ENCODE measurements around the gene EIF2A. TPM values are rescaled to one million over a fixed set of nuclear protein-coding genes. Genes with fewer than 3 reads are reported as not detected.
"Not testable (repeated sequence)": the region's sequence is repeated elsewhere in the genome, so short reads cannot be mapped to it uniquely, and the experiment has no call there.

EIF2A gene
- polyA plus RNA-seq, 1 donor, result 134 TPM

GRCh38 chr3:150599611-150600297 lies 53.2 kb downstream of the EIF2A start:
- H3K4me3 ChIP-seq (ENCODE audit: low read length), result no peak overlapping the region
- no peak for DNase-seq
- H3K27me3 ChIP-seq (ENCODE audit: control insufficient read depth, insufficient read depth, low read length), result no peaks in the 10 kb centered on the region
- no peaks in the 10 kb centered on the region for H3K9me3 ChIP-seq (ENCODE audit: control insufficient read depth, low read depth, low read length)
- WGBS (ENCODE audit: insufficient coverage, low lambda C conversion rate), result 0% methylated on average over 1 of the region's 4 CpGs
- H3K36me3 ChIP-seq (ENCODE audit: control insufficient read depth, insufficient read depth, low read length), result no peaks in the 10 kb centered on the region
- H3K4me1 ChIP-seq (ENCODE audit: control insufficient read depth, insufficient read depth, low read length), result peaks cover 2% of the 10 kb centered on the region
- H3K27ac ChIP-seq (ENCODE audit: low read length), result no peak overlapping the region

GRCh38 chr3:150600647-150601530 lies 54.3 kb downstream of the EIF2A start:
- DNase-seq; H3K36me3 ChIP-seq (ENCODE audit: control insufficient read depth, insufficient read depth, low read length); H3K27ac ChIP-seq (ENCODE audit: low read length); H3K9me3 ChIP-seq (ENCODE audit: control insufficient read depth, low read depth, low read length); H3K4me3 ChIP-seq (ENCODE audit: low read length); H3K27me3 ChIP-seq (ENCODE audit: control insufficient read depth, insufficient read depth, low read length); H3K4me1 ChIP-seq (ENCODE audit: control insufficient read depth, insufficient read depth, low read length): not testable (repeated sequence)
- 100% methylated on average over 3 of the region's 13 CpGs for WGBS (ENCODE audit: insufficient coverage, low lambda C conversion rate)

GRCh38 chr3:150602426-150603152 lies 56.0 kb downstream of the EIF2A start:
- Histone ChIP-seq H3K9me3 (ENCODE audit: control insufficient read depth, low read depth, low read length) (no peaks in the 10 kb centered on the region), H3K27ac (ENCODE audit: low read length) (peak overlapping the region; percentile 96), H3K4me1 (ENCODE audit: control insufficient read depth, insufficient read depth, low read length) (peaks cover 4% of the 10 kb centered on the region), H3K27me3 (ENCODE audit: control insufficient read depth, insufficient read depth, low read length) (no peaks in the 10 kb centered on the region), H3K4me3 (ENCODE audit: low read length) (peak overlapping the region; percentile 88), H3K36me3 (ENCODE audit: control insufficient read depth, insufficient read depth, low read length) (no peaks in the 10 kb centered on the region)
- DNase-seq, result no peak
- no CpG with 5 or more reads among the region's 6 CpGs for WGBS (ENCODE audit: insufficient coverage, low lambda C conversion rate)

GRCh38 chr3:150603153-150603979 lies 56.8 kb downstream of the EIF2A start, which contains the start of gene SELENOT:
Gene SELENOT, plus strand, starts transcription at chr3:150603321. Its CDS starts 42 bp downstream, at chr3:150603363.
- Histone ChIP-seq H3K4me3 (ENCODE audit: low read length) (peak within 1 kb of the TSS; percentile 88), H3K36me3 (ENCODE audit: control insufficient read depth, insufficient read depth, low read length) (no peaks in the 10 kb centered on the region), H3K9me3 (ENCODE audit: control insufficient read depth, low read depth, low read length) (no peaks in the 10 kb centered on the region), H3K27ac (ENCODE audit: low read length) (peak within 1 kb of the TSS; percentile 96), H3K27me3 (ENCODE audit: control insufficient read depth, insufficient read depth, low read length) (no peaks in the 10 kb centered on the region), H3K4me1 (ENCODE audit: control insufficient read depth, insufficient read depth, low read length) (peaks cover 4% of the 10 kb centered on the region)
- no CpG with 5 or more reads among the region's 69 CpGs for WGBS (ENCODE audit: insufficient coverage, low lambda C conversion rate)
- peak; percentile 97 for DNase-seq

- no peak for DNase-seq
- Histone ChIP-seq H3K4me1 (ENCODE audit: control insufficient read depth, insufficient read depth, low read length) (peaks cover 4% of the 10 kb centered on the region), H3K4me3 (ENCODE audit: low read length) (peak overlapping the region; percentile 88), H3K27me3 (ENCODE audit: control insufficient read depth, insufficient read depth, low read length) (no peaks in the 10 kb centered on the region), H3K9me3 (ENCODE audit: control insufficient read depth, low read depth, low read length) (no peaks in the 10 kb centered on the region), H3K36me3 (ENCODE audit: control insufficient read depth, insufficient read depth, low read length) (no peaks in the 10 kb centered on the region), H3K27ac (ENCODE audit: low read length) (peak overlapping the region; percentile 96)
- WGBS (ENCODE audit: insufficient coverage, low lambda C conversion rate), result 0% methylated on average over 3 of the region's 11 CpGs
Measured at GRCh38 chr3:150603980-150604319, 57.4 kb downstream of the EIF2A start.

GRCh38 chr3:150605998-150606641 lies 59.5 kb downstream of the EIF2A start:
- no peak overlapping the region for H3K27ac ChIP-seq (ENCODE audit: low read length)
- 72% methylated on average over 3 of the region's 9 CpGs for WGBS (ENCODE audit: insufficient coverage, low lambda C conversion rate)
- peaks cover 4% of the 10 kb centered on the region for H3K4me1 ChIP-seq (ENCODE audit: control insufficient read depth, insufficient read depth, low read length)

GRCh38 chr3:150607267-150608065 lies 60.9 kb downstream of the EIF2A start:
- Histone ChIP-seq H3K36me3 (ENCODE audit: control insufficient read depth, insufficient read depth, low read length) (peaks cover 4% of the 10 kb centered on the region), H3K27me3 (ENCODE audit: control insufficient read depth, insufficient read depth, low read length) (no peaks in the 10 kb centered on the region), H3K9me3 (ENCODE audit: control insufficient read depth, low read depth, low read length) (peaks cover 4% of the 10 kb centered on the region), H3K4me3 (ENCODE audit: low read length) (no peak overlapping the region), H3K27ac (ENCODE audit: low read length) (no peak overlapping the region), H3K4me1 (ENCODE audit: control insufficient read depth, insufficient read depth, low read length) (peaks cover 4% of the 10 kb centered on the region)
- DNase-seq, result peak in 1 of 2 donors; percentile 15
- 45% methylated on average over 2 of the region's 8 CpGs for WGBS (ENCODE audit: insufficient coverage, low lambda C conversion rate)

More at GRCh38 chr3:150605998-150606641, 59.5 kb downstream of the EIF2A start:
- H3K36me3 ChIP-seq (ENCODE audit: control insufficient read depth, insufficient read depth, low read length), result no peaks in the 10 kb centered on the region
- H3K9me3 ChIP-seq (ENCODE audit: control insufficient read depth, low read depth, low read length), result no peaks in the 10 kb centered on the region
- H3K4me3 ChIP-seq (ENCODE audit: low read length), result no peak overlapping the region
- DNase-seq, result no peak
- no peaks in the 10 kb centered on the region for H3K27me3 ChIP-seq (ENCODE audit: control insufficient read depth, insufficient read depth, low read length)

GRCh38 chr3:150609988-150610387 lies 63.4 kb downstream of the EIF2A start:
- no peaks in the 10 kb centered on the region for H3K27me3 ChIP-seq (ENCODE audit: control insufficient read depth, insufficient read depth, low read length)
- no peak overlapping the region for H3K27ac ChIP-seq (ENCODE audit: low read length)
- H3K4me3 ChIP-seq (ENCODE audit: low read length), result no peak overlapping the region
- 0% methylated on average over 1 of the region's 1 CpG for WGBS (ENCODE audit: insufficient coverage, low lambda C conversion rate)
- no peak for DNase-seq
- H3K4me1 ChIP-seq (ENCODE audit: control insufficient read depth, insufficient read depth, low read length), result peaks cover 2% of the 10 kb centered on the region
- peaks cover 4% of the 10 kb centered on the region for H3K36me3 ChIP-seq (ENCODE audit: control insufficient read depth, insufficient read depth, low read length)
- peaks cover 4% of the 10 kb centered on the region for H3K9me3 ChIP-seq (ENCODE audit: control insufficient read depth, low read depth, low read length)

- no peak for DNase-seq
- Histone ChIP-seq H3K36me3 (ENCODE audit: control insufficient read depth, insufficient read depth, low read length) (peaks cover 4% of the 10 kb centered on the region), H3K4me3 (ENCODE audit: low read length) (no peak overlapping the region), H3K27me3 (ENCODE audit: control insufficient read depth, insufficient read depth, low read length) (no peaks in the 10 kb centered on the region), H3K9me3 (ENCODE audit: control insufficient read depth, low read depth, low read length) (peaks cover 4% of the 10 kb centered on the region), H3K27ac (ENCODE audit: low read length) (no peak overlapping the region), H3K4me1 (ENCODE audit: control insufficient read depth, insufficient read depth, low read length) (no peaks in the 10 kb centered on the region)
- WGBS (ENCODE audit: insufficient coverage, low lambda C conversion rate), result no CpG with 5 or more reads among the region's 1 CpG
Measured at GRCh38 chr3:150610785-150611184, 64.2 kb downstream of the EIF2A start.
